H9 (cell line): Measurements from ENCODE around the gene LTK. TPM values are rescaled to one million over a fixed set of nuclear protein-coding genes. Genes with fewer than 3 reads are reported as not detected.
A peak's percentile ranks its signal among the peaks of the same experiment; 100 is the strongest.

Experiments used
- DNase-seq: peaks from one replicate; pipeline ENCODE4 v3.0.0-alpha.2; 2017
- H2AFZ ChIP-seq: one replicate; pipeline ENCODE4 v1.6.1; 2013; ENCODE audit warnings: mild to moderate bottlenecking, low read length, control low read depth, moderate library complexity
- H2AK5ac ChIP-seq: 2 replicates; pipeline ENCODE4 v1.6.1; 2013; ENCODE audit warnings: low read length, control low read depth, mixed read lengths; ENCODE audit not compliant: insufficient read length
- H2BK120ac ChIP-seq: one replicate; pipeline ENCODE4 v1.6.1; 2013; ENCODE audit warnings: low read depth, mild to moderate bottlenecking, low read length, control low read depth, inconsistent platforms; ENCODE audit not compliant: poor library complexity, severe bottlenecking
- H2BK12ac ChIP-seq: 2 replicates; pipeline ENCODE4 v1.6.1; 2013; ENCODE audit warnings: low read length, control low read depth, mixed read lengths, low read depth; ENCODE audit not compliant: insufficient read length
- H2BK15ac ChIP-seq: 2 replicates; pipeline ENCODE4 v1.6.1; 2013; ENCODE audit warnings: low read depth, low read length, control low read depth
- H2BK20ac ChIP-seq: one replicate; pipeline ENCODE4 v1.6.1; 2013; ENCODE audit warnings: low read depth, mild to moderate bottlenecking, low read length, control low read depth, inconsistent platforms; ENCODE audit not compliant: poor library complexity, severe bottlenecking
- H2BK5ac ChIP-seq: 2 replicates; pipeline ENCODE4 v1.6.1; 2013; ENCODE audit warnings: low read length, control low read depth, mixed read lengths; ENCODE audit not compliant: insufficient read length
- H3K14ac ChIP-seq: 2 replicates; pipeline ENCODE4 v1.6.1; 2013; ENCODE audit warnings: low read length, control low read depth; ENCODE audit not compliant: insufficient read depth
- H3K18ac ChIP-seq: 2 replicates; pipeline ENCODE4 v1.6.1; 2013; ENCODE audit warnings: low read depth, mild to moderate bottlenecking, mixed read lengths, low read length, control low read depth; ENCODE audit not compliant: insufficient read length
- H3K23ac ChIP-seq: 2 replicates; pipeline ENCODE4 v1.6.1; 2013; ENCODE audit warnings: low read length, control low read depth, mixed read lengths, low read depth; ENCODE audit not compliant: insufficient read length
- H3K23me2 ChIP-seq: 2 replicates; pipeline ENCODE4 v1.6.1; 2013; ENCODE audit warnings: low read depth, mild to moderate bottlenecking, mixed read lengths, low read length, control low read depth; ENCODE audit not compliant: insufficient read length, poor library complexity, severe bottlenecking
- H3K27ac ChIP-seq: 2 replicates; pipeline ENCODE4 v1.5.1; 2013; ENCODE audit warnings: low read length, control low read depth, mixed read lengths, low read depth; ENCODE audit not compliant: insufficient read length
- H3K27me3 ChIP-seq: 2 replicates; pipeline ENCODE4 v1.6.1; 2013; ENCODE audit warnings: low read length, control low read depth, inconsistent platforms; ENCODE audit not compliant: insufficient read depth
- H3K4ac ChIP-seq: 2 replicates; pipeline ENCODE4 v1.6.1; 2013; ENCODE audit warnings: low read depth, mild to moderate bottlenecking, control low read depth, inconsistent platforms, low read length, moderate library complexity
- H3K4me1 ChIP-seq: 2 replicates; pipeline ENCODE4 v1.6.1; 2013; ENCODE audit warnings: low read length, control low read depth, inconsistent platforms; ENCODE audit not compliant: insufficient read depth
- H3K4me2 ChIP-seq: 2 replicates; pipeline ENCODE4 v1.6.1; 2013; ENCODE audit warnings: low read length, control low read depth, mixed read lengths; ENCODE audit not compliant: insufficient read length, insufficient read depth
- H3K56ac ChIP-seq: 2 replicates; pipeline ENCODE4 v1.6.1; 2013; ENCODE audit warnings: low read depth, mild to moderate bottlenecking, mixed read lengths, low read length, control low read depth; ENCODE audit not compliant: insufficient read length
- H3K79me1 ChIP-seq: 2 replicates; pipeline ENCODE4 v1.6.1; 2013; ENCODE audit warnings: low read depth, mild to moderate bottlenecking, moderate library complexity, low read length, control low read depth, inconsistent platforms; ENCODE audit not compliant: insufficient read depth, poor library complexity, severe bottlenecking
- H3K79me2 ChIP-seq: 2 replicates; pipeline ENCODE4 v1.6.1; 2013; ENCODE audit warnings: low read length, control low read depth, inconsistent platforms; ENCODE audit not compliant: insufficient read depth
- H3K9ac ChIP-seq: 2 replicates; pipeline ENCODE4 v1.6.1; 2013; ENCODE audit warnings: low read length, control low read depth, mixed read lengths; ENCODE audit not compliant: insufficient read length; ENCODE audit errors: extremely low read depth
- H3K9me3 ChIP-seq: one replicate; pipeline ENCODE4 v1.6.1; 2013; ENCODE audit warnings: low read depth, low read length, inconsistent platforms; ENCODE audit not compliant: control insufficient read depth
- H3T11ph ChIP-seq: one replicate; pipeline ENCODE4 v1.6.1; 2013; ENCODE audit warnings: mild to moderate bottlenecking, low read length, control low read depth, inconsistent platforms
- H4K20me1 ChIP-seq: one replicate; pipeline ENCODE4 v1.6.1; 2013; ENCODE audit not compliant: control insufficient read depth, insufficient read length, insufficient read depth
- H4K5ac ChIP-seq: 2 replicates; pipeline ENCODE4 v1.6.1; 2013; ENCODE audit warnings: low read depth, mild to moderate bottlenecking, mixed read lengths, low read length, control low read depth; ENCODE audit not compliant: insufficient read length
- H4K8ac ChIP-seq: replicated peaks from 2 replicates; pipeline ENCODE4 v1.6.1; 2013; ENCODE audit warnings: low read length, control low read depth, mixed read lengths, low read depth; ENCODE audit not compliant: insufficient read length
- H4K91ac ChIP-seq: 2 replicates; pipeline ENCODE4 v1.6.1; 2013; ENCODE audit warnings: low read depth, mild to moderate bottlenecking, moderate library complexity, mixed read lengths, low read length, control low read depth; ENCODE audit not compliant: insufficient read length
- H3K27ac Mint-ChIP-seq, 3 experiments: 2 replicates in 2 of 3; 3 replicates in 1 of 3; pipeline ENCODE4 v1.8.0; 2020 to 2021; ENCODE audit warnings: mixed read lengths in 3 of 3, mild to moderate bottlenecking in 1 of 3, moderate library complexity in 1 of 3
- H3K27me3 Mint-ChIP-seq: 2 replicates; pipeline ENCODE4 v1.8.0; 2021; ENCODE audit warnings: low read depth, mild to moderate bottlenecking, moderate library complexity, mixed read lengths
- H3K36me3 Mint-ChIP-seq, 3 experiments: 2 replicates in 2 of 3; 3 replicates in 1 of 3; pipeline ENCODE4 v1.8.0; 2020 to 2021; ENCODE audit warnings: low read depth in 3 of 3, mixed read lengths in 3 of 3; ENCODE audit not compliant: insufficient read depth in 1 of 3
- H3K4me1 Mint-ChIP-seq, 2 experiments: 2 replicates each; pipeline ENCODE4 v1.8.0; 2020; ENCODE audit warnings: mixed read lengths in 2 of 2
- H3K4me3 Mint-ChIP-seq, 2 experiments: 2 replicates in 1 of 2; 3 replicates in 1 of 2; pipeline ENCODE4 v1.8.0; 2020 to 2021; ENCODE audit warnings: mild to moderate bottlenecking in 2 of 2, mixed read lengths in 2 of 2, moderate library complexity in 1 of 2
- H3K9me3 Mint-ChIP-seq, 2 experiments: 2 replicates in 1 of 2; 3 replicates in 1 of 2; pipeline ENCODE4 v1.8.0; 2020; ENCODE audit warnings: mild to moderate bottlenecking in 2 of 2, mixed read lengths in 2 of 2, moderate library complexity in 1 of 2
- WGBS: extraction: QIAGEN DNeasy Blood & Tissue Kit; methylation state at CpG from one replicate; pipeline ENCODE4 v1.1.7; 2013; ENCODE audit warnings: missing lambda C conversion rate, low lambda C conversion rate, mixed read lengths; ENCODE audit not compliant: insufficient read length; ENCODE audit errors: extremely low coverage; 5-methylcytosine and 5-hydroxymethylcytosine counted together
- total RNA-seq: library from RNA; stranded (reverse); gene quantifications from 2 replicates; pipeline ENCODE4 v1.2.1, GENCODE V29; 2021
- TF ChIP-seq, protein P1 (sequence below): fragments of 200-600 bp; sonication (generic); conservative IDR thresholded peaks from 3 replicates; pipeline ENCODE4 v1.8.0; 2021; ENCODE audit warnings: antibody characterized with exemption, mild to moderate bottlenecking

LTK gene
- total RNA-seq, 1 experiment from 2014 or later: 0.31 TPM

DNA sequence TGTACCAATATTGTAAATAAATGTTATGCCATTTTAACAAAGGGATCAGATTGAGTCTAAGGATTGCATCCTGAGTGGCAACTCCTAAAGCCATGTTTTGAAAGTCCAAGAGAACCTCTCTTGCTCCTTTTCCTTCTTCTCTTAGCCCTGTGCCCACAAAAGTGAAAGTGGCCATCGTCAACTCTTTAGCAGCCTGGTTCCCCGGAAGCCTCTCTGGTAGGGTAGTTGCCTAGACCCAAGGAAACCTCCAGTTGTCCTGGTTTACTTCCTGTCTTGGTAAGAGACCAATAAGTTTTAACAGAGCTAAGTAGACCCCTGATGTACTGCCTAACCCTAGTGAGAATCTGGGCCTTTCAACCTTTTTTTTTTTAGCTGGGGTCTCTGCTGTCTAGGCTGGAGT, 30.1 kb downstream of the LTK start:
- Histone ChIP-seq H3K23me2 (no peaks in the 10 kb centered on the region), H4K5ac (no peak overlapping the region)

More for the DNA sequence above, 30.1 kb downstream of the LTK start:
- Histone ChIP-seq H3K4ac (no peak overlapping the region), H3K4me2 (no peak overlapping the region), H2AFZ (no peak overlapping the region), H2BK15ac (no peak overlapping the region), H3K79me1 (no peaks in the 10 kb centered on the region), H3K4me1 (no peaks in the 10 kb centered on the region), H3K56ac (no peak overlapping the region), H3K9me3 (no peaks in the 10 kb centered on the region), H2AK5ac (no peak overlapping the region), H3K23ac (no peak overlapping the region), H3K9ac (no peak overlapping the region), H2BK120ac (no peak overlapping the region), H3K27ac (no peak overlapping the region), H4K20me1 (no peaks in the 10 kb centered on the region), H3T11ph (no peak overlapping the region), H3K79me2 (no peaks in the 10 kb centered on the region), H2BK12ac (no peak overlapping the region), H3K14ac (no peak overlapping the region), H4K91ac (no peak overlapping the region), H2BK20ac (no peak overlapping the region), H3K18ac (no peak overlapping the region), H4K8ac (no peak overlapping the region), H3K27me3 (no peaks in the 10 kb centered on the region), H2BK5ac (no peak overlapping the region)
- H3K27me3 Mint-ChIP-seq: peaks cover 4% of the 10 kb centered on the region
- H3K4me1 Mint-ChIP-seq: no peaks in the 10 kb centered on the region
- H3K4me3 Mint-ChIP-seq: no peak overlapping the region
- H3K9me3 Mint-ChIP-seq: no peaks in the 10 kb centered on the region
- DNase-seq: no peak
- peaks cover 27 to 48% (median 33%) of the 10 kb centered on the region in 3 experiments; a peak in 6 of 7 replicates for H3K36me3 Mint-ChIP-seq
- no CpG with 5 or more reads among the region's 2 CpGs for WGBS
- TF ChIP-seq, protein P1, sequence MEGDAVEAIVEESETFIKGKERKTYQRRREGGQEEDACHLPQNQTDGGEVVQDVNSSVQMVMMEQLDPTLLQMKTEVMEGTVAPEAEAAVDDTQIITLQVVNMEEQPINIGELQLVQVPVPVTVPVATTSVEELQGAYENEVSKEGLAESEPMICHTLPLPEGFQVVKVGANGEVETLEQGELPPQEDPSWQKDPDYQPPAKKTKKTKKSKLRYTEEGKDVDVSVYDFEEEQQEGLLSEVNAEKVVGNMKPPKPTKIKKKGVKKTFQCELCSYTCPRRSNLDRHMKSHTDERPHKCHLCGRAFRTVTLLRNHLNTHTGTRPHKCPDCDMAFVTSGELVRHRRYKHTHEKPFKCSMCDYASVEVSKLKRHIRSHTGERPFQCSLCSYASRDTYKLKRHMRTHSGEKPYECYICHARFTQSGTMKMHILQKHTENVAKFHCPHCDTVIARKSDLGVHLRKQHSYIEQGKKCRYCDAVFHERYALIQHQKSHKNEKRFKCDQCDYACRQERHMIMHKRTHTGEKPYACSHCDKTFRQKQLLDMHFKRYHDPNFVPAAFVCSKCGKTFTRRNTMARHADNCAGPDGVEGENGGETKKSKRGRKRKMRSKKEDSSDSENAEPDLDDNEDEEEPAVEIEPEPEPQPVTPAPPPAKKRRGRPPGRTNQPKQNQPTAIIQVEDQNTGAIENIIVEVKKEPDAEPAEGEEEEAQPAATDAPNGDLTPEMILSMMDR: no peak
- H3K27ac Mint-ChIP-seq: peak overlapping the region in 1 of 3 experiments; percentile 45; a peak in 1 of 7 replicates
